Progenitor cell of endocrine pancreas (in vitro differentiated cells): ENCODE measurements around the gene DYNLT2. TPM values are rescaled to one million over a fixed set of nuclear protein-coding genes. Genes with fewer than 3 reads are reported as not detected.

Source experiments
- DNase-seq: peaks from one replicate; pipeline ENCODE4 v3.0.0; 2021; ENCODE audit warnings: low spot score; ENCODE audit not compliant: unreplicated experiment
- H3K27ac Mint-ChIP-seq: 2 replicates; pipeline ENCODE4 v1.8.0; 2021; ENCODE audit warnings: mild to moderate bottlenecking, moderate library complexity, mixed read lengths
- H3K27me3 Mint-ChIP-seq: 2 replicates; pipeline ENCODE4 v1.8.0; 2021; ENCODE audit warnings: mixed read lengths
- H3K36me3 Mint-ChIP-seq: 2 replicates; pipeline ENCODE4 v1.8.0; 2022; ENCODE audit warnings: mixed read lengths; ENCODE audit not compliant: insufficient read depth
- H3K4me1 Mint-ChIP-seq: 2 replicates; pipeline ENCODE4 v1.8.0; 2021; ENCODE audit warnings: low read depth, mixed read lengths
- H3K4me3 Mint-ChIP-seq: 2 replicates; pipeline ENCODE4 v1.8.0; 2021; ENCODE audit warnings: low read depth, mild to moderate bottlenecking, moderate library complexity, mixed read lengths
- H3K9me3 Mint-ChIP-seq: 2 replicates; pipeline ENCODE4 v1.8.0; 2021; ENCODE audit warnings: low read depth, mixed read lengths
- CTCF ChIP-seq: fragments of 200-600 bp; sonication (generic); IDR thresholded peaks from one replicate; pipeline ENCODE4 v1.5.0; 2021; ENCODE audit warnings: antibody characterized with exemption, mild to moderate bottlenecking; ENCODE audit not compliant: unreplicated experiment
- total RNA-seq: library from RNA; stranded (reverse); gene quantifications from 2 replicates; pipeline ENCODE4 v1.2.1, GENCODE V29; 2021

The DYNLT2 gene
- total RNA-seq, 1 donor from 2014 or later = 1.8 TPM

GRCh38 chr6:169691260-169691659 lies 60.1 kb downstream of the DYNLT2 start:
- H3K4me1 Mint-ChIP-seq = no peaks in the 10 kb centered on the region
- H3K36me3 Mint-ChIP-seq = peaks cover 58% of the 10 kb centered on the region
- no peak for TF ChIP-seq CTCF
- H3K27ac Mint-ChIP-seq = no peak overlapping the region
- peaks cover 29% of the 10 kb centered on the region for H3K9me3 Mint-ChIP-seq
- DNase-seq = no peak
- no peak overlapping the region for H3K4me3 Mint-ChIP-seq
- H3K27me3 Mint-ChIP-seq = no peaks in the 10 kb centered on the region

Other genes with a start within 250 kb of the DYNLT2 start
- 118 and 123 TPM in 2 replicates for gene WDR27, start 49.5 kb downstream of the DYNLT2 start, total RNA-seq
- gene C6orf120, start 49.4 kb downstream of the DYNLT2 start, total RNA-seq = 25.3 and 25.8 TPM in 2 replicates
- 103 and 105 TPM in 2 replicates for gene PHF10, start 27.1 kb downstream of the DYNLT2 start, total RNA-seq
- 30.3 and 33.4 TPM in 2 replicates for gene ERMARD, start 50 bp upstream of the DYNLT2 start, total RNA-seq